ENCODE measurements around the gene NTF3. TPM values are rescaled to one million over a fixed set of nuclear protein-coding genes. Genes with fewer than 3 reads are reported as not detected.

The NTF3 gene
- total and polyA plus RNA-seq, 2 donors (not counting 1 experiment from before 2014, with no cell fraction given): not detected

GRCh38 chr12:5513406-5513805 lies 81.5 kb downstream of the NTF3 start:
- H3K27ac Mint-ChIP-seq: no peak overlapping the region
- H3K9me3 ChIP-seq (ENCODE audit: control extremely low read depth in 1 of 3, control insufficient read depth in 2 of 3, insufficient read depth in 1 of 3, low read length in 2 of 3): peaks cover 0 to 10% (median 0%) of the 10 kb centered on the region in 3 donors
- H3K4me3 Mint-ChIP-seq: no peak overlapping the region
- H3K36me3 ChIP-seq (replicated peaks in 1 of 2; ENCODE audit: control extremely low read depth in 1 of 2, control insufficient read depth in 1 of 2, extremely low read depth in 1 of 2, insufficient read depth in 2 of 2, low read length in 1 of 2): no peaks in the 10 kb centered on the region
- H3K9ac ChIP-seq (ENCODE audit: low read length): no peak overlapping the region
- H3K4me1 ChIP-seq (ENCODE audit: control insufficient read depth in 2 of 2, insufficient read depth in 2 of 2, low read length in 2 of 2): peaks cover 0 to 3% of the 10 kb centered on the region in 2 donors
- peaks cover 14% of the 10 kb centered on the region for H3K27me3 Mint-ChIP-seq
- H3K4me1 Mint-ChIP-seq: no peaks in the 10 kb centered on the region
- H3K9me3 Mint-ChIP-seq (ENCODE audit: insufficient read depth): no peaks in the 10 kb centered on the region
- no CpG with 5 or more reads among the region's 4 CpGs for WGBS (ENCODE audit: insufficient coverage)
- CTCF ChIA-PET: no interaction called here
- DNase-seq (no peak), ATAC-seq (ENCODE audit: low read depth) (no peak)
- TF ChIP-seq CTCF (IDR thresholded peaks at IDR 0.05) (no peak), EZH2 (IDR thresholded peaks at IDR 0.05; ENCODE audit: borderline replicate concordance, insufficient read depth, low read depth, low read length, poor library complexity, severe bottlenecking) (no peak)
- no peak overlapping the region for H3K4me3 ChIP-seq (ENCODE audit: control extremely low read depth in 1 of 5, extremely low read depth in 1 of 5, insufficient read depth in 1 of 5, low read depth in 2 of 5, low read length in 4 of 5)
- no peaks in the 10 kb centered on the region for H3K79me2 ChIP-seq (ENCODE audit: control insufficient read depth, insufficient read depth, low read length)
- H3K27ac ChIP-seq (ENCODE audit: low read length in 2 of 2): no peak overlapping the region
- no peak overlapping the region for H2AFZ ChIP-seq (ENCODE audit: insufficient read depth, low read depth, low read length, poor library complexity, severe bottlenecking)
- H3K4me2 ChIP-seq (replicated peaks; ENCODE audit: low read depth, low read length, poor library complexity, severe bottlenecking): no peak overlapping the region
- intact Hi-C loops (cut with micrococcal nuclease): loop anchor here (5.0 kb wide), 1 partner anchor 491 kb away; no protein-coding TSS in a partner anchor
- POLR2A ChIA-PET: no interaction called here
- peaks cover 0 to 5% (median 1%) of the 10 kb centered on the region in 4 experiments for H3K27me3 ChIP-seq (replicated peaks in 1 of 4; ENCODE audit: control extremely low read depth in 1 of 4, control insufficient read depth in 3 of 4, insufficient read depth in 4 of 4, low read length in 3 of 4)
- no peaks in the 10 kb centered on the region for H4K20me1 ChIP-seq (ENCODE audit: control insufficient read depth, insufficient read depth, low read length, poor library complexity, severe bottlenecking)

- DNase-seq: no peak
Observed at GRCh38 chr12:5514016-5514415, 82.1 kb downstream of the NTF3 start.

More at GRCh38 chr12:5514016-5514415, 82.1 kb downstream of the NTF3 start:
- Mint-ChIP-seq H3K9me3 (ENCODE audit: insufficient read depth) (no peaks in the 10 kb centered on the region), H3K4me1 (no peaks in the 10 kb centered on the region), H3K27ac (no peak overlapping the region), H3K4me3 (no peak overlapping the region), H3K27me3 (peaks cover 14% of the 10 kb centered on the region)
- H3K79me2 ChIP-seq (ENCODE audit: control insufficient read depth, insufficient read depth, low read length): no peaks in the 10 kb centered on the region
- ChIA-PET CTCF (no interaction called here), POLR2A (no interaction called here)
- 90% methylated on average over 6 of the region's 6 CpGs for WGBS (ENCODE audit: insufficient coverage)
- H3K4me3 ChIP-seq (ENCODE audit: control extremely low read depth in 1 of 5, extremely low read depth in 1 of 5, insufficient read depth in 1 of 5, low read depth in 2 of 5, low read length in 4 of 5): no peak overlapping the region
- H3K9ac ChIP-seq (ENCODE audit: low read length): no peak overlapping the region
- TF ChIP-seq CTCF (IDR thresholded peaks at IDR 0.05) (no peak), EZH2 (IDR thresholded peaks at IDR 0.05; ENCODE audit: borderline replicate concordance, insufficient read depth, low read depth, low read length, poor library complexity, severe bottlenecking) (no peak)
- H3K9me3 ChIP-seq (ENCODE audit: control extremely low read depth in 1 of 3, control insufficient read depth in 2 of 3, insufficient read depth in 1 of 3, low read length in 2 of 3): peaks cover 0 to 10% (median 0%) of the 10 kb centered on the region in 3 donors
- H3K36me3 ChIP-seq (replicated peaks in 1 of 2; ENCODE audit: control extremely low read depth in 1 of 2, control insufficient read depth in 1 of 2, extremely low read depth in 1 of 2, insufficient read depth in 2 of 2, low read length in 1 of 2): no peaks in the 10 kb centered on the region
- no peak for ATAC-seq (ENCODE audit: low read depth)
- no peak overlapping the region for H3K4me2 ChIP-seq (replicated peaks; ENCODE audit: low read depth, low read length, poor library complexity, severe bottlenecking)
- peaks cover 0 to 3% of the 10 kb centered on the region in 2 donors for H3K4me1 ChIP-seq (ENCODE audit: control insufficient read depth in 2 of 2, insufficient read depth in 2 of 2, low read length in 2 of 2)
- H3K27me3 ChIP-seq (replicated peaks in 1 of 4; ENCODE audit: control extremely low read depth in 1 of 4, control insufficient read depth in 3 of 4, insufficient read depth in 4 of 4, low read length in 3 of 4): peaks cover 0 to 5% (median 1%) of the 10 kb centered on the region in 4 experiments
- intact Hi-C loops (cut with micrococcal nuclease): loop anchor here (5.0 kb wide), 1 partner anchor 492 kb away; no protein-coding TSS in a partner anchor
- H4K20me1 ChIP-seq (ENCODE audit: control insufficient read depth, insufficient read depth, low read length, poor library complexity, severe bottlenecking): no peaks in the 10 kb centered on the region
- H3K27ac ChIP-seq (ENCODE audit: low read length in 2 of 2): no peak overlapping the region
- no peak overlapping the region for H2AFZ ChIP-seq (ENCODE audit: insufficient read depth, low read depth, low read length, poor library complexity, severe bottlenecking)

Data from B cell (primary cell).